ENCODE data around the gene SMIM23. TPM values are rescaled to one million over a fixed set of nuclear protein-coding genes. Genes with fewer than 3 reads are reported as not detected.

The SMIM23 gene
- total and polyA plus RNA-seq, 2 donors (not counting 1 experiment from before 2014, with no cell fraction given) = not detected

DNA sequence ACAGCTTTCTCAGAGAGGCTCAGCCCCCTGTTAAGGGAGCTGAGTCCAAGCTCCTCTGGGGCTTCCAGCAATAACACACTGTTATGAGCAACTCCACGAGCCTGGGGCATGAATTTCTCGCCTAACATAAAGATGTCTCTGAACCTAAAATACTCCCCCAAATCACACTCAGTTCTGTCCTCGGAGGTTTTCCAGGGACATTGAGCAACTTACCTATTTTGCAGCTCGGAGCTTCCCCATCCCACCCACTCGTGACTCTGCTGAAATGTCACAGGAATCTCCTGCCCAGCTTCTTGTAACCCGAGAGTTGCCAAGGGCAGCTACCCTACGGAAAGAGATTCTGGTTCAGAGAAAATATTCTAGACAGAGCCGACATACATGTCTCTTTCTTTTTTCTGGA is 47.1 kb upstream of the SMIM23 start:
- TF ChIP-seq CTCF (IDR thresholded peaks at IDR 0.05) = no peak
- TF ChIP-seq EZH2 (IDR thresholded peaks at IDR 0.05; ENCODE audit: borderline replicate concordance, insufficient read depth, low read depth, low read length, poor library complexity, severe bottlenecking) = no peak
- no peak overlapping the region for H3K27ac Mint-ChIP-seq
- Histone ChIP-seq H3K79me2 (ENCODE audit: control insufficient read depth, insufficient read depth, low read length) (no peaks in the 10 kb centered on the region), H4K20me1 (ENCODE audit: control insufficient read depth, insufficient read depth, low read length, poor library complexity, severe bottlenecking) (no peaks in the 10 kb centered on the region), H2AFZ (ENCODE audit: insufficient read depth, low read depth, low read length, poor library complexity, severe bottlenecking) (no peak overlapping the region), H3K4me1 (ENCODE audit: control insufficient read depth in 2 of 2, insufficient read depth in 2 of 2, low read length in 2 of 2) (peaks cover 13 to 22% of the 10 kb centered on the region in 2 donors), H3K36me3 (replicated peaks in 1 of 2; ENCODE audit: control extremely low read depth in 1 of 2, control insufficient read depth in 1 of 2, extremely low read depth in 1 of 2, insufficient read depth in 2 of 2, low read length in 1 of 2) (no peaks in the 10 kb centered on the region), H3K4me2 (replicated peaks; ENCODE audit: low read depth, low read length, poor library complexity, severe bottlenecking) (no peak overlapping the region), H3K9me3 (ENCODE audit: control extremely low read depth in 1 of 3, control insufficient read depth in 2 of 3, insufficient read depth in 1 of 3, low read length in 2 of 3) (no peaks in the 10 kb centered on the region), H3K27ac (ENCODE audit: low read length in 2 of 2) (no peak overlapping the region), H3K9ac (ENCODE audit: low read length) (no peak overlapping the region), H3K4me3 (ENCODE audit: control extremely low read depth in 1 of 5, extremely low read depth in 1 of 5, insufficient read depth in 1 of 5, low read depth in 2 of 5, low read length in 4 of 5) (no peak overlapping the region), H3K27me3 (replicated peaks in 1 of 4; ENCODE audit: control extremely low read depth in 1 of 4, control insufficient read depth in 3 of 4, insufficient read depth in 4 of 4, low read length in 3 of 4) (no peaks in the 10 kb centered on the region)
- peaks cover 5% of the 10 kb centered on the region for H3K27me3 Mint-ChIP-seq
- H3K4me1 Mint-ChIP-seq = peaks cover 20% of the 10 kb centered on the region
- H3K4me3 Mint-ChIP-seq = no peak overlapping the region
- ChIA-PET CTCF (no interaction called here), POLR2A (no interaction called here)
- no peaks in the 10 kb centered on the region for H3K9me3 Mint-ChIP-seq (ENCODE audit: insufficient read depth)
- DNase-seq (no peak), ATAC-seq (ENCODE audit: low read depth) (no peak)
- 76% methylated on average over 6 of the region's 8 CpGs for WGBS (ENCODE audit: insufficient coverage)
- intact Hi-C loops (cut with micrococcal nuclease) = no loop called here

DNA sequence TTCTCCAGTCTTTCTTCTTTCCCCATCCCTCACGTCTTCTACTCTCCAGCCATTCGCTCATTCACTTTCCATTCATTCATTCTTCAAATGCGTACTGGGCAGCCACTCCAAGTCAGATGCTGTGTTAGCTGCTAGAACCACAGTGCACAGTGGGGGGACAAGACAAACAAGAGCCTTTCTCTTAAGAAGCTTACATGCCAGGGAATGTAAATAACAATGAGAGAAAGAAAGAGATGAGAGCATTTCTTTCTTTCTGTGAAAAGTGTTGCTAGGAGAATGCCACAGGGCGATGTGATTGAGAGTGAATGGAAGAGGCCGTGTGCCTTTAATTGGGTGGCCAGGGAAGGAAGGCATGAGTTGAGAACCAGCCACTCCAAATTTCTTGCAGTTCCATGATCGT is 46.3 kb upstream of the SMIM23 start:
- H3K4me3 ChIP-seq (ENCODE audit: control extremely low read depth in 1 of 5, extremely low read depth in 1 of 5, insufficient read depth in 1 of 5, low read depth in 2 of 5, low read length in 4 of 5) = no peak overlapping the region
- intact Hi-C loops (cut with micrococcal nuclease) = no loop called here
- no peaks in the 10 kb centered on the region for H3K27me3 ChIP-seq (replicated peaks in 1 of 4; ENCODE audit: control extremely low read depth in 1 of 4, control insufficient read depth in 3 of 4, insufficient read depth in 4 of 4, low read length in 3 of 4)
- WGBS (ENCODE audit: insufficient coverage) = 90% methylated on average over 3 of the region's 6 CpGs
- H3K9ac ChIP-seq (ENCODE audit: low read length) = no peak overlapping the region
- H3K27ac ChIP-seq (ENCODE audit: low read length in 2 of 2) = no peak overlapping the region
- no peak overlapping the region for H3K4me3 Mint-ChIP-seq
- CTCF ChIA-PET = no interaction called here
- H3K9me3 ChIP-seq (ENCODE audit: control extremely low read depth in 1 of 3, control insufficient read depth in 2 of 3, insufficient read depth in 1 of 3, low read length in 2 of 3) = no peaks in the 10 kb centered on the region
- POLR2A ChIA-PET = no interaction called here
- H3K36me3 ChIP-seq (replicated peaks in 1 of 2; ENCODE audit: control extremely low read depth in 1 of 2, control insufficient read depth in 1 of 2, extremely low read depth in 1 of 2, insufficient read depth in 2 of 2, low read length in 1 of 2) = no peaks in the 10 kb centered on the region
- no peaks in the 10 kb centered on the region for H3K79me2 ChIP-seq (ENCODE audit: control insufficient read depth, insufficient read depth, low read length)
- H2AFZ ChIP-seq (ENCODE audit: insufficient read depth, low read depth, low read length, poor library complexity, severe bottlenecking) = no peak overlapping the region
- no peak overlapping the region for H3K4me2 ChIP-seq (replicated peaks; ENCODE audit: low read depth, low read length, poor library complexity, severe bottlenecking)
- H3K27ac Mint-ChIP-seq = no peak overlapping the region
- TF ChIP-seq CTCF (IDR thresholded peaks at IDR 0.05) = no peak
- TF ChIP-seq EZH2 (IDR thresholded peaks at IDR 0.05; ENCODE audit: borderline replicate concordance, insufficient read depth, low read depth, low read length, poor library complexity, severe bottlenecking) = no peak
- H3K4me1 ChIP-seq (ENCODE audit: control insufficient read depth in 2 of 2, insufficient read depth in 2 of 2, low read length in 2 of 2) = peaks cover 13 to 22% of the 10 kb centered on the region in 2 donors
- ATAC-seq (ENCODE audit: low read depth) (no peak), DNase-seq (no peak)
- no peaks in the 10 kb centered on the region for H3K9me3 Mint-ChIP-seq (ENCODE audit: insufficient read depth)
- H4K20me1 ChIP-seq (ENCODE audit: control insufficient read depth, insufficient read depth, low read length, poor library complexity, severe bottlenecking) = no peaks in the 10 kb centered on the region
- peaks cover 5% of the 10 kb centered on the region for H3K27me3 Mint-ChIP-seq
- peaks cover 20% of the 10 kb centered on the region for H3K4me1 Mint-ChIP-seq
